ENCODE measurements around the gene STAG3. TPM values are rescaled to one million over a fixed set of nuclear protein-coding genes. Genes with fewer than 3 reads are reported as not detected.
"Not testable (repeated sequence)": the region's sequence is repeated elsewhere in the genome, so short reads cannot be mapped to it uniquely, and the experiment has no call there.

STAG3 gene
- total RNA-seq, 2 experiments from 2014 or later: 24.7 to 28.3 TPM

DNA sequence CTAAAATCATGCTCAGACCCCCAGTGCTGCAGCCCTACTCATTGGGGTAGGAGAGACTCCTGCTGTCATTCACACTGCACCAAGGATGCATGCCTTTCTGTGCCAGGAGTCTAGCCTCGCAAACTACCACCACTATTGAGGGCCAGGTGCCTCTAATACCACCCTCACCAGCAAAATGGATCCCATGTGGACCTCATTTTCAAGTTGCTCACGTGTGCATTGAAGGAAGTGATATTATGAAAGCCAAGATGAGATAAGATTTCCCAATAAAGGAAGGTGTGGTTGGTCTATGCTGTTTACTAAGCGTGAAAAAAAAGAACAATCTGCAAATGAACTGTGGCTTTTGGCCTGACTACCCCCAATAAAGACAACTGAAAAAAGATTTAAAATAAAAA, 36.2 kb upstream of the STAG3 start:
- intact Hi-C loops (cut with DNase I, micrococcal nuclease): loop anchor here in 1 of 2 experiments (10.0 kb wide), 1 partner anchor 203 kb away; no protein-coding TSS in a partner anchor
- CTCF ChIA-PET: interaction anchor here (0.5 to 5.2 kb wide), 3 partner anchors 10 to 107 kb away, joined by 3 to 33 read pairs (median 3); no protein-coding TSS in a partner anchor

DNA sequence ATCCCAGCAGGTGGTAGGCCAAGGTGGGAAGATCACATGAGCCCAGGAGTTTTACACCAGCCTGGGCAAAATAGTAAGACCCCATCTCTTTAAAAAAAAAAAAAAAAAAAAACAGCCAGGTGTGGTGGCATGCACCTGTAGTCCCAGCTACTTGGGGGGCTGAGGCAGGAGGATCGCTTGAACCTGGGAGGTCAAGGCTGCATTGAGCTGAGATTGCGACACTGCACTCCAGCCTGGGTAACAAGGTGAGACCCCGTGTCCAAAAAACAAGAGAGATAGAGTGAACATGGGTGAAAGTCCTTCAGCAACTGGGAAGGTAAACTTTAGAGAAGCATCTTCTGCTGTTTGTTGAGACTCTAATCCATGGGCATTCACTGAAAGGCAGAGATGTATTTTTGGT, 35.3 kb upstream of the STAG3 start:
- ChIA-PET CTCF (interaction anchor here (0.6 to 5.2 kb wide), 4 partner anchors 11 to 86 kb away, joined by 3 to 33 read pairs (median 4); partner anchors contain the start of gene MBLAC1), POLR2A (no interaction called here)
- no peaks in the 10 kb centered on the region for H3K27me3 Mint-ChIP-seq
- no peak overlapping the region for H3K27ac Mint-ChIP-seq
- no peaks in the 10 kb centered on the region for H3K36me3 Mint-ChIP-seq (ENCODE audit: low read depth)
- no peak for DNase-seq
- intact Hi-C loops (cut with DNase I, micrococcal nuclease): loop anchor here in 1 of 2 experiments (10.0 kb wide), 1 partner anchor 202 kb away; no protein-coding TSS in a partner anchor
- no peaks in the 10 kb centered on the region for H3K9me3 Mint-ChIP-seq (ENCODE audit: low read depth)
- no peak for ATAC-seq
- no peak overlapping the region for H3K4me3 Mint-ChIP-seq
- peaks cover 9% of the 10 kb centered on the region for H3K4me1 Mint-ChIP-seq

More for the DNA sequence above, 36.2 kb upstream of the STAG3 start:
- DNase-seq (no peak), ATAC-seq (no peak)
- H3K36me3 Mint-ChIP-seq (ENCODE audit: low read depth): no peaks in the 10 kb centered on the region
- no peak overlapping the region for H3K27ac Mint-ChIP-seq
- no peak overlapping the region for H3K4me3 Mint-ChIP-seq
- POLR2A ChIA-PET: interaction anchor here (0.9 kb wide), 1 partner anchor 69 kb away, joined by 3 read pairs; no protein-coding TSS in a partner anchor
- no peaks in the 10 kb centered on the region for H3K9me3 Mint-ChIP-seq (ENCODE audit: low read depth)
- peaks cover 9% of the 10 kb centered on the region for H3K4me1 Mint-ChIP-seq
- H3K27me3 Mint-ChIP-seq: no peaks in the 10 kb centered on the region

DNA sequence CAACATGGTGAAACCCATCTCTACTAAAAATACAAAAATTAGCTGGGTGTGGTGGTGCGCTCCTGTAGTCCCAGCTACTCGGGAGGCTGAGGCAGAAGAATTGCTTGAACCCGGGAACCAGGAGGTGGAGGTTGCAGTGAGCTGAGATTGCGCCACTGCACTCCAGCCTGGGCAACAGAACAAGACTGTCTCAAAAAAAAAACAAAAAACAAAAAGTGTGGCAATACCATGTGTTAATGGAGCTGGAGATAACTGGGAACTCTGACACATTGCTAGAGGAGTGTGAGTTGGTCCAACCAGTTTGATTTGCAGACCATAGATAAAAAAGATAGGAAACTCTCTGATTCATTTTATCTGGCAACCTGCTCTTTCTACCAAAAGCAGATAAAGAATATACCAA, 31.4 kb upstream of the STAG3 start:
- H3K27me3 Mint-ChIP-seq; ATAC-seq; H3K4me3 Mint-ChIP-seq; DNase-seq; H3K27ac Mint-ChIP-seq; H3K9me3 Mint-ChIP-seq (ENCODE audit: low read depth): not testable (repeated sequence)
- intact Hi-C loops (cut with DNase I, micrococcal nuclease): loop anchor here in 1 of 2 experiments (10.0 kb wide), 1 partner anchor 198 kb away; no protein-coding TSS in a partner anchor
- Mint-ChIP-seq H3K36me3 (ENCODE audit: low read depth) (peaks cover 13% of the 10 kb centered on the region), H3K4me1 (peaks cover 17% of the 10 kb centered on the region)
- POLR2A ChIA-PET: interaction anchor here (0.6 to 0.7 kb wide), 2 partner anchors 22 to 25 kb away, joined by 3 read pairs; no protein-coding TSS in a partner anchor
- CTCF ChIA-PET: interaction anchor here (5.1 kb wide), 1 partner anchor 13 kb away, joined by 41 read pairs; no protein-coding TSS in a partner anchor

DNA sequence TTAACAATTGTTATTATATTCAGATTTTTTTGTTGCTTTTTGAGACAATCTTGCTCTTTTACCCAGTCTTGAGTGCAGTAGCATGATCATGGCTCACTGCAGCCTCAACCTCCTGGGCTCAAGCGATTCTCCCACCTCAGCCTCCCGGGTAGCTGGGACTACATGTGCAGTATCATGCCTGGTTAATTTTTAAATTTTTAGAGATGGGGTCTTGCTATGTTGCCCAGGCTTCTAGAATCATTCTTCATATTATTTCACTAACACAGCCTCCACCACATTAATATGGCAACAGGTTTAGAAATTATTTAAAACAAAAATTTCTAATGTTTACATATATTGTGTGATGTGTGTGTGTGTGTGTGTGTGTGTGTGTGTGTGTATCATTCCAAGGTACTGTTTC, 30.4 kb upstream of the STAG3 start:
- Mint-ChIP-seq H3K36me3 (ENCODE audit: low read depth) (peaks cover 21% of the 10 kb centered on the region), H3K9me3 (ENCODE audit: low read depth) (no peaks in the 10 kb centered on the region), H3K27me3 (no peaks in the 10 kb centered on the region), H3K4me3 (no peak overlapping the region), H3K4me1 (peaks cover 22% of the 10 kb centered on the region), H3K27ac (no peak overlapping the region)
- intact Hi-C loops (cut with DNase I, micrococcal nuclease): loop anchor here in 1 of 2 experiments (10.0 kb wide), 1 partner anchor 198 kb away; no protein-coding TSS in a partner anchor
- DNase-seq: no peak
- CTCF ChIA-PET: interaction anchor here (1.0 to 5.1 kb wide), 3 partner anchors 14 to 260 kb away, joined by 3 to 41 read pairs (median 9); no protein-coding TSS in a partner anchor
- POLR2A ChIA-PET: interaction anchor here (0.7 kb wide), 1 partner anchor 19 kb away, joined by 3 read pairs; no protein-coding TSS in a partner anchor
- no peak for ATAC-seq

DNA sequence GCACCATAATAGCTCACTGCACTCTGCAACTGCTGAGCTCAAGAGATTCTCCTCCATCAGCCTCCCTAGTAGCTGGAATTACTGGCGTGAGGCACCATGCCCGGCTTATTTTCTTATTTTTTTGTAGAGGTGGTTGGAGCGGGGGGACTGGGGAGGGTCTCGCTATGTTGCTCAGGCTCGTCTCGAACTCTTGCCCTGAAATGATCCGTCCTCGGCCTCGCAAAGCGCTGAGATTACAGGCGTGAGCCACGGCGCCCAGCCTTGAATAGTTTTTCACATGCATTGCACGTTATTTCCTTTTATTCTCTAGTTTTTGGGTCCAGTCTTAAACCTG, 29.5 kb upstream of the STAG3 start:
- ChIA-PET POLR2A (interaction anchor here (0.7 to 1.6 kb wide), 10 partner anchors 18 to 650 kb away, joined by 3 to 11 read pairs (median 4); partner anchors contain the start of genes AP4M1, GPC2, MBLAC1 and MEPCE), CTCF (interaction anchor here (0.9 to 5.1 kb wide), 7 partner anchors 10 to 557 kb away, joined by 3 to 41 read pairs (median 3); partner anchors contain the start of gene MBLAC1)
- Mint-ChIP-seq H3K9me3 (ENCODE audit: low read depth) (no peaks in the 10 kb centered on the region), H3K4me1 (peaks cover 26% of the 10 kb centered on the region), H3K36me3 (ENCODE audit: low read depth) (peaks cover 28% of the 10 kb centered on the region), H3K4me3 (peak overlapping the region; percentile 94), H3K27me3 (no peaks in the 10 kb centered on the region), H3K27ac (peak overlapping the region; percentile 97)
- ATAC-seq (peak; percentile 6), DNase-seq (no peak)
- intact Hi-C loops (cut with DNase I, micrococcal nuclease): loop anchor here (1.0 to 10.0 kb wide), 13 partner anchors 10 to 438 kb away; partner anchors contain the start of genes GPC2 (in 2 of the 2), STAG3 (in 2 of the 2), TRAPPC14 (in 2 of the 2) and AP4M1 (in 1 of the 2)

DNA sequence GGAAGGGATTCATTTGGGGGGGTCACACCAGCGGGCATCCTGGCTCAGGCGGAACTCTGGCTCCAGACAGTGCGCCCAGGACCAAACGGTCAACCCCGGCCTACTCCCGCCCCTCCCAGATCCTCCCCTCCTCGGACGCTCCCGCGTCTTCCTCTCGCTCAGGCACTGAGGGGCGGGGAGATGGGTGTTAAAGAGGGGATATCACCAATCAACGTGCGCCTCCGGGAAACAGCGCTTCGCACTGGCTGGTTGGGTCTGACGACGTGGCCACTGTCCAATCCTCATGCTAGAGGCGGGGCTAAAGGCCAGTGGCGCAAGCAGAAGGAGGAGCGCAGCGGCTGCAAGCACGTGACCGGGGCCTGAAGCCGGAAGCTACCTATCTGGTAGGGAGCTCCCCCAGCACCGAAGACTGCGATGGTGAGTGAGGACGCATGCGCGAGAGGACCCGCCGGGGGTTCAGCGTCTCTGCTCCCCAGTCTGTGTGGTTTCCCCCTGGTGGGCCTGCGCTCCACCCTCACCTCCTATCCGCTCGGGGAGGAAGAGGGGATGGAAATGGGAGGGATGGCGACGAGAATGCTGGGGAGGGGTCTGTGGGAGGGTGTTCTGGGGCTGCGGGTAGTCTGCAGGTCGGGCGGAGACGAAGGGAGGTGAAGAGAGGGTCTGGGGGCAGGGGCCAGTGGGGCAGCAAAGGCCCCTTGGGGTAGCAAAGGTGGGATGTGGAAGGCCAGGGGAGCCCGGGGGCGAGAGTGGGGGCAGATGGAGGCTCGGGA, 29.0 kb upstream of the STAG3 start, which contains the start of gene LAMTOR4:
Gene LAMTOR4, plus strand, starts transcription at position 360 of the 770 bp plus-strand sequence. Its CDS starts 55 bp downstream, at position 415.
- peaks cover 29% of the 10 kb centered on the region for H3K4me1 Mint-ChIP-seq
- intact Hi-C loops (cut with DNase I, micrococcal nuclease): loop anchor here (1.0 to 10.0 kb wide), 13 partner anchors 10 to 438 kb away; partner anchors contain the start of genes GPC2 (in 2 of the 2), STAG3 (in 2 of the 2), TRAPPC14 (in 2 of the 2) and AP4M1 (in 1 of the 2)
- ChIA-PET POLR2A (interaction anchor here (0.6 to 1.6 kb wide), 13 partner anchors 10 to 651 kb away, joined by 3 to 11 read pairs (median 5); partner anchors contain the start of genes AP4M1, GPC2, MBLAC1 and MEPCE), CTCF (interaction anchor here (0.7 to 5.1 kb wide), 8 partner anchors 11 to 557 kb away, joined by 3 to 41 read pairs (median 3); partner anchors contain the start of gene MBLAC1)
- ATAC-seq (peak; percentile 98), DNase-seq (peak; percentile 99)
- H3K9me3 Mint-ChIP-seq (ENCODE audit: low read depth): no peaks in the 10 kb centered on the region
- H3K4me3 Mint-ChIP-seq: peak within 1 kb of the TSS; percentile 94
- no peaks in the 10 kb centered on the region for H3K27me3 Mint-ChIP-seq
- H3K27ac Mint-ChIP-seq: peak within 1 kb of the TSS; percentile 97
- H3K36me3 Mint-ChIP-seq (ENCODE audit: low read depth): peaks cover 33% of the 10 kb centered on the region

DNA sequence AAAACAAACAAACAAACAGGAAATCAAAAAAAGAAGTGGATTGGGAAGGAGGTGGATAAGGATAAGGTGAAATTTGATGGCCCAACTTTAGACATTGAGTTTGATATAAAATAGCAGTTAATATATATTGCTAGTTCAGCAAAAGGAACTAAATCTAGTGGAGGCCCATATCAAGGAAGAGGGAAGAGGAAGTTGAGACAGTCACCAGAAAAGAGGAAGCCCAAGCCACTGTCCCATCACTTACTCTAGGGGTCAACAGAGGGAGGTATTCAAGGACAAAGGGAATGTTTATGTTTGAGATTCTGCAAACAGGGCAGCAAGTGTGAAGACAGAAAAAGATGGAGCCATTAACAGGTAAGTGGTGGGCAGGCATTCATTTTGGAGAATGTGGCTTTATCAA, 25.3 kb upstream of the STAG3 start:
- Mint-ChIP-seq H3K36me3 (ENCODE audit: low read depth) (peaks cover 41% of the 10 kb centered on the region), H3K4me1 (peaks cover 54% of the 10 kb centered on the region)

DNA sequence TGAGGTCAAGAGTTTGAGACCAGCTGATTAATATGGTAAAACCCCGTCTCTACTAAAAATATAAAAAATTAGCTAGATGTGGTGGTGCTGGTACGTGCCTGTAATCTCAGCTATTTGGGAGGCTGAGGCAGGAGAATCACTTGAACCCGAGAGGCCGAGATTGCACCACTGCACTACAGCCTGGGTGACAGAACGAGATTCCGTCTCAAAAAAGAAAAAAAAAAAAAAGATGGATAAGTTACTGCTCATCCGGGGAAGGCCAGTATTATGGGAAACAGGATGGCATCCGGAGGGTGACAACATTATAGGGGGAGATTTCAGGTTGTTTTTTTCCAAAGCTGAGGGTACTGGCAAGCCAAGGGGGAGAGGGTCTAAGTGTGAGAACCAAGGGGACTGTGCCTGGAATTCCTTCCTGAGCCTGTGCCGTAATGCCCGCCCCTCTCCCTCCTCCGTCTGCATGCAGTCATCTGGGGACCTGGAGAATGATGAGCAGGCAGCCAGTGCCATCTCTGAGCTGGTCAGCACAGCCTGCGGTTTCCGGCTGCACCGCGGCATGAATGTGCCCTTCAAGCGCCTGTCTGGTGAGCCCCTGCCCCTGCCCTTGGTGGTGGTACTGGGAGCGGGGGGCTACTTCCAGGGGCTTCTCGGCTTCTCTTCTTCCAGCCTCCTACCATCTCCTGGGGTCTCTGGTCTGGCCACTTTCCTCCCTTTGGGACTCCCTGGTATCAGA, 24.6 kb upstream of the STAG3 start:
- H3K36me3 Mint-ChIP-seq (ENCODE audit: low read depth): peaks cover 45% of the 10 kb centered on the region
- intact Hi-C loops (cut with DNase I, micrococcal nuclease): no loop called here
- H3K27me3 Mint-ChIP-seq: no peaks in the 10 kb centered on the region
- ChIA-PET POLR2A (no interaction called here), CTCF (interaction anchor here (0.6 kb wide), 1 partner anchor 330 kb away, joined by 3 read pairs; no protein-coding TSS in a partner anchor)
- H3K9me3 Mint-ChIP-seq (ENCODE audit: low read depth): no peaks in the 10 kb centered on the region
- peaks cover 55% of the 10 kb centered on the region for H3K4me1 Mint-ChIP-seq
- H3K27ac Mint-ChIP-seq: no peak overlapping the region
- H3K4me3 Mint-ChIP-seq: no peak overlapping the region
- ATAC-seq: no peak
- DNase-seq: no peak

More for the DNA sequence above, 25.3 kb upstream of the STAG3 start:
- ATAC-seq (no peak), DNase-seq (no peak)
- CTCF ChIA-PET: interaction anchor here (0.6 to 1.3 kb wide), 3 partner anchors 19 to 331 kb away, joined by 3 read pairs; no protein-coding TSS in a partner anchor
- H3K27ac Mint-ChIP-seq: peak overlapping the region; percentile 32
- no peaks in the 10 kb centered on the region for H3K27me3 Mint-ChIP-seq
- POLR2A ChIA-PET: no interaction called here
- intact Hi-C loops (cut with DNase I, micrococcal nuclease): no loop called here
- no peaks in the 10 kb centered on the region for H3K9me3 Mint-ChIP-seq (ENCODE audit: low read depth)
- H3K4me3 Mint-ChIP-seq: no peak overlapping the region

DNA sequence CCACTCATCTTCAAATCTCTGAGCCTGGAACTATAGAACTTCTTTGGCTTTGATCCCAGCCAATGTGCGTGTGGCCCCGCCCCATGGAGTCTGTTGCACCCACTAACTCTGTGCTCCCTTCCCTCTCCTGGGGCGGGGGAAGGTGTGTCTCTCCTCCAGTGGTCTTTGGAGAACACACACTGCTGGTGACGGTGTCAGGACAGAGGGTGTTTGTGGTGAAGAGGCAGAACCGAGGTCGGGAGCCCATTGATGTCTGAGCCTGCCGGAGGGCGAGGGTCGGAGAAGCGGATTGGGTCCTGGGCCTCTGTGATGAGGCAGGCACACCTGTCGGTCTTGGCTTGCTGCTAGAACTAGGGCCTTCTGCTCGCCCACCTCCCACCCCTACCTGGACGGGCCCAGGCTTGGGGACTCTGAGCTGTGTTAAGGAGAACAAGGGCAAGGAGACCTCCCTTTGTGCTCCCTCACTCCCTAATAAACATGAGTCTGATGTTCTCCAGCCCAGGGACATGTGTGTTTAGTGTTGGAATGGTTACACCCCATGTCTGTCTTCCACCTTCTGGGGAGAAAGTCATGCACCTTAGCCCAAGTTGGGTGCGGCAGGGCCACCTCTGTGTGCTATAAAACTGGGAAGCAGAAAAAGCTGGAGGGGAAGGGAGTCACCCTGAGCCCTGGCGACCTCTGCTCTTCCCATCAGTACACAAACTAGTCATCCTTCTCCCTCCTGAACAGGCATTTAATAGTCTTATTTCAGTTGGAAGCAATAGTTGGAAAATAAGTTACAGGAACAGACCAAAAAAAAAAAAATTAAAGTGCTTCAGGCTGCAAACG, 23.8 kb upstream of the STAG3 start:
- intact Hi-C loops (cut with DNase I, micrococcal nuclease): no loop called here
- ATAC-seq: no peak
- no peak for DNase-seq
- Mint-ChIP-seq H3K9me3 (ENCODE audit: low read depth) (no peaks in the 10 kb centered on the region), H3K27me3 (no peaks in the 10 kb centered on the region), H3K27ac (peak overlapping the region; percentile 42), H3K4me3 (no peak overlapping the region), H3K36me3 (ENCODE audit: low read depth) (peaks cover 42% of the 10 kb centered on the region), H3K4me1 (peaks cover 52% of the 10 kb centered on the region)
- CTCF ChIA-PET: interaction anchor here (1.1 kb wide), 1 partner anchor 64 kb away, joined by 6 read pairs; no protein-coding TSS in a partner anchor
- POLR2A ChIA-PET: no interaction called here
